Renal cortical epithelial cell (primary cell): ENCODE results near the gene POU5F1. TPM values are rescaled to one million over a fixed set of nuclear protein-coding genes. Genes with fewer than 3 reads are reported as not detected.
"Not testable (repeated sequence)": the region's sequence is repeated elsewhere in the genome, so short reads cannot be mapped to it uniquely, and the experiment has no call there.

Experiments
- DNase-seq: peaks from one replicate; pipeline ENCODE4 v3.0.0-alpha.2; 2011; ENCODE audit warnings: low read depth
- total RNA-seq: library from RNA; depleted of rRNA; stranded (reverse); fragments of >200 nt; gene quantifications from 2 replicates; pipeline ENCODE4 v1.2.3, GENCODE V29; 2014

Gene POU5F1
- total RNA-seq, 1 donor from 2014 or later: 11.3 TPM

DNA sequence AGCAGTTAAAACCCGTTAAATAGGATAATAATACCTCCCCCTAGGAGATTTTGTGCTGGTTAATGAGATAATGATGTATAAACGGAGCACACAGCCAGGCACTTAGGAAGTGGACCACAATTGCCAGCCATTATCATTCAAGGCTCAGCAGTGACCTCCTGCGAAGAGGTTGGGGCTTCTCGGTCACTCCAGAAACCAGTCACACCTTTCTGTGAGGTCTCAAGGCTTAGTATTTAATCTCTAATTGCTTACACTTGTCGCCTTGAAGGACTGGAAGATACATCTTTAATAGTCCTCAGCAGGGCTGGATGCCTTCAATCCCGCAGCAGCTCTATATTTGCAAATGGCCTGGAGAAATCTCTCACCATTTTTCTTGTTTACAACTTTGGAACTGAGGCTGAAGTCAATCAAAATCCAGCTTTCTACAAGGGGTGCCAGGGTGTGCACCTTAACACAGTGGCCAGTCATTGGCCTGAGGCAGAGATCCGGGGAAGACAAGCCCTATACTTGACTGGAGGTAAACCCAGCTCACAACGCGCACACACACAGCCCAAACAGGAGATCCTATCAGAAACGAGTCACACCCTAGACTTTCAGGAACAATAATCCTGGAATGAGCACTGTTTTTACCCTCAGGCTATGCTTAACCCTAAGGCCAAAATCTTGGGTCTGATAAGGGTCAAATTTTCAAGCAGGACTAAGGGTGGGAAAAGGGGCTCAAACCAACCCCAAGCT lies 1.2 kb downstream of the POU5F1 start:
- DNase-seq: peak; percentile 30

GRCh38 chr6:31168606-31169005 lies 1.9 kb downstream of the POU5F1 start:
- DNase-seq: no peak

GRCh38 chr6:31165986-31166385 lies 4.5 kb downstream of the POU5F1 start:
- DNase-seq: no peak

DNA sequence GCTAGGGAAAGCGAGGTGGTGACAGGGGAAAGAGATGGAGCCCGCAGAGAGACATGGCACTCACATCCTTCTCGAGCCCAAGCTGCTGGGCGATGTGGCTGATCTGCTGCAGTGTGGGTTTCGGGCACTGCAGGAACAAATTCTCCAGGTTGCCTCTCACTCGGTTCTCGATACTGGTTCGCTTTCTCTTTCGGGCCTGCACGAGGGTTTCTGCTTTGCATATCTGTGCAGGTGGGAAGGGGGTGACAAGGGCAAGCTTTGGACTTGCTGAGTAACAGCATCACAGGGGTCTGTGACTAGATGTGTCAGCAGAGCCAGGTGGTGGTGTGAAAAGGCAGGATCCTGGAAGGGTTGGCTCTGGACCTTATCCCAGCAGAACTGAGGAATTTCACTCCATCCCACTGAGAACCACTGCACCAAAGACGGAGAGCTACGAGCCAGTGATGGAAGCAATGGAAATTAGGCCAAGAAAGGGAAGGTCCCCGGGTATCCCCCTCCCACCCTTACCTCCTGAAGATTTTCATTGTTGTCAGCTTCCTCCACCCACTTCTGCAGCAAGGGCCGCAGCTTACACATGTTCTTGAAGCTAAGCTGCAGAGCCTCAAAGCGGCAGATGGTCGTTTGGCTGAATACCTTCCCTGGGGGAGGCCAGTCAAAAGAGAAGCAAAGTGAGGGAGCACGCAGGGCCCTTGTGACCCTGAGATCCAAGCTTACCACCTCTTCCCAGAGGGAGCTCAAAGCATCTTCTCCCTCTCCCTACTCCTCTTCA lies 5.2 kb downstream of the POU5F1 start:
- DNase-seq: not testable (repeated sequence)

DNA sequence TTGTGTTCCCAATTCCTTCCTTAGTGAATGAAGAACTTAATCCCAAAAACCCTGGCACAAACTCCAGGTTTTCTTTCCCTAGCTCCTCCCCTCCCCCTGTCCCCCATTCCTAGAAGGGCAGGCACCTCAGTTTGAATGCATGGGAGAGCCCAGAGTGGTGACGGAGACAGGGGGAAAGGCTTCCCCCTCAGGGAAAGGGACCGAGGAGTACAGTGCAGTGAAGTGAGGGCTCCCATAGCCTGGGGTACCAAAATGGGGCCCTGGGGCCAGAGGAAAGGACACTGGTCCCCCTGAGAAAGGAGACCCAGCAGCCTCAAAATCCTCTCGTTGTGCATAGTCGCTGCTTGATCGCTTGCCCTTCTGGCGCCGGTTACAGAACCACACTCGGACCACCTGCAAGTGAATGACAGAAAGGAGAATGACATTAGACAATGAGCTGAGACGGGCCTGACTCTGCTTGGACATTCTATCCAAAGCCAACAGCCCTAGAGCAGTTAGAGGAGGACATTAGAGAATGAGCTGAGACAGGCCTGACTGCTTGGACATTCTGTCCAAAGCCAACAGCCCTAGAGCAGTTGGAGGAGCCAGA lies 5.9 kb downstream of the POU5F1 start:
- not testable (repeated sequence) for DNase-seq

DNA sequence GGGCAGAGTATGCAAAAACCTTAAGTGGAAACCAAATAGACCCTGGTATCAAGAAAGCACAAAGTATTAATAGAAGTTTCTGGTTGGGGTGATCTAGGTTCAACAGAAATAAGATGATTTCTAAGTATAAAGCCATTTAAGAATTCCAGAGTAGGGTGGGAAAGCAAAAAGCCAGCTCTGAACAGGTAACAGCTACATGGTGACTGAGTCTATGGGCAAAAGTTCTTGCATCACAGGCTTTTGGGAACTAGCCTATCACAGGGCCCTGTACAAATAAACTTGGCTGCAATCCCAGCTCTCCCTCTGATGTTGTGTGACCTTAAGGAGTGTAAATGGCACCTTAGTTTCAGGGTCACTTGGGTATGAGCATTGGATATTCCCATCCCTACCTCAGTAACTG lies 6.6 kb downstream of the POU5F1 start:
- peak; percentile 89 for DNase-seq

DNA sequence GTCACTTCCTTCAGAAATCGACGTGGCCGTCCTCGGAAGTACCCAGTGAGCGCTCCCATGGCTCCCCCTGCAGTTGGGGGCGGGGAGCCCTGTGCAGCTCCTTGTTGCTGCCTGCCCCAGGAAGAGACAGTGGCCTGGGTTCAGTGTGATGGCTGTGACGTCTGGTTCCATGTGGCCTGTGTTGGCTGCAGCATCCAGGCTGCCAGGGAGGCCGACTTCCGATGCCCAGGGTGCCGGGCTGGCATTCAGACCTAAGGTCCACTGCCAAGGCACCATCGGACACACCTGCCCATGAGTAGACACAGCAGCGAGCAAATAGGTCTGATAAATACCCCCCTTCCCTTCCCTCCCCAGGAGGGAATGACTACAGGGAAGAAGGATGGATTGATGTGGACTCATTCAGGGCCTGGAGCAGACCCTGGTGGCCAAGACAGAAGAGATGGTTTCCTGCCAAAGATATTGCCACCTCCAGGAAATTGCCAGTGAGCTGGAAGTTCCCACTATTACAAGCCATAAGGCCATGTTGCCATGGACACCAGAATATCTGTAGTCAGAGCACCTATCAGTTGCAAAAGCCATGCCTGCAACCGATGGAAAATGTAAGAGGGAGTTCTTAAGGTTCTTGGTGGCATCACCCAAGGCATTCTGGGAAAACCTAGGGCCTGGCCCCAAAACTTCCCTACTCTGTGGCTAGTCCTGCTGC lies 7.9 kb downstream of the POU5F1 start:
- no peak for DNase-seq

DNA sequence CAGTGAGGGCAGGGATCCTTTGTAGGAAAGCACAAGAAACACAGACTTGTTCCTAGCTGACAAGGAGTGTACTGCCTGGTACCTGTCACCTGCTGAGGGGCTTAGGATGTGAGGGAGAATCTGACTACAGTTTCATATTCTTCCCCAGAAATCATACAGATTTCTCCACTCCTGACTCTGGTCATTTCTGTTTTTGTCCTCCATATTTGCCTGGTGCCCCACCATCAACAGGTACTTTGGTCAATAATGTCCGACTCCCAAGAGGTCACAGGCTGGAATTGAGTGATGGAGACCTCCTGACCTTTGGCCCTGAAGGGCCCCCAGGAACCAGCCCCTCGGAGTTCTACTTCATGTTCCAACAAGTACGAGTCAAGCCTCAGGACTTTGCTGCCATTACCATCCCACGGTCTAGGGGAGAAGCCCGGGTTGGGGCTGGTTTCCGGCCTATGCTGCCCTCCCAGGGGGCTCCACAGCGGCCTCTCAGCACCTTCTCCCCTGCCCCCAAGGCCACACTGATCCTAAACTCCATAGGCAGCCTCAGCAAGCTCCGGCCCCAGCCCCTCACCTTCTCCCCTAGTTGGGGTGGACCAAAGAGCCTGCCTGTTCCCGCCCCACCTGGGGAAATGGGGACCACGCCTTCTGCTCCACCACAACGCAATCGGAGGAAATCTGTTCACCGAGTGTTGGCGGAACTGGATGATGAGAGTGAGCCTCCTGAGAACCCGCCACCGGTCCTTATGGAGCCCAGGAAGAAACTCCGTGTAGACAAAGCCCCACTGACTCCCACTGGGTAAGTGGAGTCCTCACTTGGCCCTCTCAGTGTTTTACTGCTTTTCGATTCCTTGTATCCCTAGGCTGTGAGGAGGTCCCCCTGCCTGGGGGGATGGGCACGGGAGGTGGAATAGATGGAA lies 9.0 kb downstream of the POU5F1 start:
- no peak for DNase-seq

- DNase-seq: peak; percentile 38
These were observed 11.3 kb downstream of the POU5F1 start for GRCh38 chr6:31158863-31159855.

DNA sequence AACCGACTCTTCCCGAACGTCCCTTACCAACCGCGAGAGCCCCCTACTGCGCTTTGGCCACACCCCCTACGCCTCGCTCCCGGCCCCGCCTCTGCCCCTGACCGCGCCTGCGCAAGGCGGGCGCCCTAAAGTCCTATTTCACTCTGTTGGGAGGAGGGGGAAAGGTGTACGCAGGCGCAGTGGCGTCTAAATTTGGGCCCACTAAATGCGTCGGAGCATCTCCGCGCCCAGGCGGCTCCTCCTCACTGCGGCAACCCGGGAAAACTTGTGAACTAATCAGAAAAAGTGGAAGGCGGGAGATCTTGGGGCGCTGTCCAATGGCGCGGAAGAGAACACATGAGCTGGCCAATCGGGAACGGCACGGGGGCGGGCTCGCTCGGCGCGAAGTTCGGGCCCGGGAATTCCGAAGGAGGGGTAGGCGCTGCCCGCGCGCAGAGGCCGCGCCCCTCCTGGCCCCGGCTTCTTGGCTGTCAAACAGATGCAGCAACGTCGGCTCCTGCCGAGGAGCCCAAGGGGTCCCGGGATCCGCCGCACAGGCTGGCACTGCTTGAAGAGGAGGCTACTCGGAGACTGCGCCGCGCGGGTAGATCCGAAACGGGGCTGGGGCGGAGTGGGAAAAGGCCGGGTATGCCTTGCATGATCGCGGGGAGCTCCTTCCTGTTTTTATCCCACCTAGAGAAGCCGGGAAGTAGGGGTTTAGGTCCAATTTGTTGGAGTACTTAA lies 12.2 kb downstream of the POU5F1 start, which contains the start of gene TCF19:
Gene TCF19 (plus strand): TSS at position 450 of the 723 bp plus-strand sequence. CDS start 881 bp downstream, outside the sequence.
- DNase-seq: peak; percentile 96

DNA sequence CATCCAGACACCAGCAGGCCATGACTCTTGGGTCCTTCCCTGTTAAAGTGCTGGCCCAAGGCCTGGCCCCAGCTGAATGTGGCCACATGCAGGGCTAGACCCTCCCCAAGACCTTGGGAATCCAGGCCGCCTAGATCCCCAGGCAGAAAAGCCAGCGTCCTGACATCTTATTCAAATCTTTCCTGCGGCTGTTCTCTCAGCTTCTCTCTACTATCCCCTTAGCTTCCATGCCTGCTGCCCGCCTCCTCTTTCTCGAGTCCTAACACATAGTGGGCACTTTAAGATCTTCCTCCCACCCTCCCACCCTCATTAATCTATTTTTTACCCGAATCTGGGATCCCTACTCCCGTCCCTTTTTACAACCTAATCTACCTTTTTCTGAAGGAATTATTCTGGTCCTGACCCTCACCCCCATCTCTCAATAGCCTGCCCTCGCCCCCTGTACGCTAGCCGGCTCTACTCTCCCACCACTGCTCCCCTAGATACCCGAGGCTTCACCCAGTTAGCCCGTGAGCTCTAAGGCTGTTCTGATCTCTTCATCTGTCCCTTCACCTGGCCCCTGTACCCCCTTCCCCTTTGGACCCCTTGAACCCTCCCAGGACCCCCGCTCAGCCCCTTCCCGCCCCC lies 12.9 kb downstream of the POU5F1 start, which contains the start of gene CCHCR1:
Gene CCHCR1 (minus strand): TSS at position 290 of the 627 bp plus-strand sequence. CDS start 202 bp downstream, at position 88.
- no peak for DNase-seq

GRCh38 chr6:31156641-31157040 lies 13.8 kb downstream of the POU5F1 start:
- no peak for DNase-seq

- DNase-seq: no peak
These were observed 16.0 kb downstream of the POU5F1 start for GRCh38 chr6:31154436-31154835.

- DNase-seq: peak; percentile 82
These were observed 17.7 kb downstream of the POU5F1 start for GRCh38 chr6:31152781-31153180.

GRCh38 chr6:31149827-31150447 lies 20.5 kb downstream of the POU5F1 start:
- DNase-seq: no peak

GRCh38 chr6:31145386-31145785 lies 25.1 kb downstream of the POU5F1 start:
- DNase-seq: no peak

GRCh38 chr6:31144970-31145340 lies 25.5 kb downstream of the POU5F1 start:
- no peak for DNase-seq
